ENCODE data around the gene CASZ1. TPM values are rescaled to one million over a fixed set of nuclear protein-coding genes. Genes with fewer than 3 reads are reported as not detected.
A peak's percentile ranks its signal among the peaks of the same experiment; 100 is the strongest.

CASZ1 gene
- polyA plus RNA-seq, 4 donors: 13.5 to 23.0 (median 14.5) TPM

GRCh38 chr1:10767282-10767681 lies 29.2 kb downstream of the CASZ1 start:
- FAIRE-seq (no peak), DNase-seq (no peak)
- Histone ChIP-seq H3K4me1 (ENCODE audit: control insufficient read depth in 3 of 3, insufficient read depth in 2 of 3, low read depth in 1 of 3, low read length in 2 of 3) (peaks cover 4 to 18% (median 10%) of the 10 kb centered on the region in 3 donors), H3K27me3 (ENCODE audit: control insufficient read depth in 3 of 3, insufficient read depth in 3 of 3, low read length in 3 of 3) (no peaks in the 10 kb centered on the region), H3K9me3 (ENCODE audit: control insufficient read depth in 2 of 2, insufficient read depth in 1 of 2, low read depth in 1 of 2, low read length in 1 of 2) (no peaks in the 10 kb centered on the region), H3K4me3 (ENCODE audit: low read depth in 1 of 3, low read length in 3 of 3) (no peak overlapping the region), H3K36me3 (ENCODE audit: control insufficient read depth in 3 of 3, insufficient read depth in 2 of 3, low read depth in 1 of 3, low read length in 3 of 3) (peaks cover 0 to 17% (median 0%) of the 10 kb centered on the region in 3 donors), H3K27ac (ENCODE audit: low read depth in 1 of 3, low read length in 2 of 3) (peak overlapping the region in 1 of 3 donors; percentile 41)
- 63 to 81% (median 70%) methylated on average over 8 to 9 of the region's 9 CpGs for whole genome bisulfite sequencing, 3 donors

- Histone ChIP-seq H3K4me3 (ENCODE audit: low read depth in 1 of 3, low read length in 3 of 3) (no peak overlapping the region), H3K36me3 (ENCODE audit: control insufficient read depth in 3 of 3, insufficient read depth in 2 of 3, low read depth in 1 of 3, low read length in 3 of 3) (peaks cover 0 to 27% (median 0%) of the 10 kb centered on the region in 3 donors), H3K27ac (ENCODE audit: low read depth in 1 of 3, low read length in 2 of 3) (peak overlapping the region in 2 of 3 donors; percentile 6 to 63), H3K9me3 (ENCODE audit: control insufficient read depth in 2 of 2, insufficient read depth in 1 of 2, low read depth in 1 of 2, low read length in 1 of 2) (no peaks in the 10 kb centered on the region), H3K27me3 (ENCODE audit: control insufficient read depth in 3 of 3, insufficient read depth in 3 of 3, low read length in 3 of 3) (no peaks in the 10 kb centered on the region), H3K4me1 (ENCODE audit: control insufficient read depth in 3 of 3, insufficient read depth in 2 of 3, low read depth in 1 of 3, low read length in 2 of 3) (peaks cover 6 to 23% (median 23%) of the 10 kb centered on the region in 3 donors)
- no peak for FAIRE-seq
- DNase-seq: peak in 1 of 2 donors; percentile 83
- 14 to 49% (median 31%) methylated on average over 17 of the region's 17 CpGs for WGBS, 3 donors
Measured at GRCh38 chr1:10765734-10766478, 30.5 kb downstream of the CASZ1 start.

- H3K27ac ChIP-seq (ENCODE audit: low read depth in 1 of 3, low read length in 2 of 3): peak overlapping the region in 2 of 3 donors; percentile 6 to 63
- DNase-seq (no peak), FAIRE-seq (no peak)
- no peaks in the 10 kb centered on the region for H3K9me3 ChIP-seq (ENCODE audit: control insufficient read depth in 2 of 2, insufficient read depth in 1 of 2, low read depth in 1 of 2, low read length in 1 of 2)
- WGBS, 3 donors: 32 to 70% (median 51%) methylated on average over 15 of the region's 15 CpGs
- peaks cover 9 to 29% (median 23%) of the 10 kb centered on the region in 3 donors for H3K4me1 ChIP-seq (ENCODE audit: control insufficient read depth in 3 of 3, insufficient read depth in 2 of 3, low read depth in 1 of 3, low read length in 2 of 3)
- no peak overlapping the region for H3K4me3 ChIP-seq (ENCODE audit: low read depth in 1 of 3, low read length in 3 of 3)
- H3K36me3 ChIP-seq (ENCODE audit: control insufficient read depth in 3 of 3, insufficient read depth in 2 of 3, low read depth in 1 of 3, low read length in 3 of 3): peaks cover 0 to 33% (median 0%) of the 10 kb centered on the region in 3 donors
- no peaks in the 10 kb centered on the region for H3K27me3 ChIP-seq (ENCODE audit: control insufficient read depth in 3 of 3, insufficient read depth in 3 of 3, low read length in 3 of 3)
Measured at GRCh38 chr1:10765304-10765703, 31.1 kb downstream of the CASZ1 start.

GRCh38 chr1:10764296-10764798 lies 32.1 kb downstream of the CASZ1 start:
- H3K36me3 ChIP-seq (ENCODE audit: control insufficient read depth in 3 of 3, insufficient read depth in 2 of 3, low read depth in 1 of 3, low read length in 3 of 3): peaks cover 0 to 38% (median 0%) of the 10 kb centered on the region in 3 donors
- no peaks in the 10 kb centered on the region for H3K9me3 ChIP-seq (ENCODE audit: control insufficient read depth in 2 of 2, insufficient read depth in 1 of 2, low read depth in 1 of 2, low read length in 1 of 2)
- no peaks in the 10 kb centered on the region for H3K27me3 ChIP-seq (ENCODE audit: control insufficient read depth in 3 of 3, insufficient read depth in 3 of 3, low read length in 3 of 3)
- 22 to 66% (median 48%) methylated on average over 6 of the region's 6 CpGs for WGBS, 3 donors
- peak in 1 of 2 donors; percentile 88 for DNase-seq
- peaks cover 9 to 39% (median 26%) of the 10 kb centered on the region in 3 donors for H3K4me1 ChIP-seq (ENCODE audit: control insufficient read depth in 3 of 3, insufficient read depth in 2 of 3, low read depth in 1 of 3, low read length in 2 of 3)
- FAIRE-seq: no peak
- no peak overlapping the region for H3K4me3 ChIP-seq (ENCODE audit: low read depth in 1 of 3, low read length in 3 of 3)
- peak overlapping the region in 1 of 3 donors; percentile 33 for H3K27ac ChIP-seq (ENCODE audit: low read depth in 1 of 3, low read length in 2 of 3)

GRCh38 chr1:10762875-10763274 lies 33.6 kb downstream of the CASZ1 start:
- FAIRE-seq (no peak), DNase-seq (no peak)
- peak overlapping the region in 2 of 3 donors; percentile 21 to 94 for H3K27ac ChIP-seq (ENCODE audit: low read depth in 1 of 3, low read length in 2 of 3)

GRCh38 chr1:10762153-10762523 lies 34.3 kb downstream of the CASZ1 start:
- no peak for FAIRE-seq
- H3K27ac ChIP-seq (ENCODE audit: low read depth in 1 of 3, low read length in 2 of 3): peak overlapping the region in 2 of 3 donors; percentile 73 to 94

More at GRCh38 chr1:10762875-10763274, 33.6 kb downstream of the CASZ1 start:
- no peak overlapping the region for H3K4me3 ChIP-seq (ENCODE audit: low read depth in 1 of 3, low read length in 3 of 3)
- 67 to 80% (median 73%) methylated on average over 12 of the region's 12 CpGs for WGBS, 3 donors
- H3K27me3 ChIP-seq (ENCODE audit: control insufficient read depth in 3 of 3, insufficient read depth in 3 of 3, low read length in 3 of 3): no peaks in the 10 kb centered on the region
- peaks cover 0 to 44% (median 0%) of the 10 kb centered on the region in 3 donors for H3K36me3 ChIP-seq (ENCODE audit: control insufficient read depth in 3 of 3, insufficient read depth in 2 of 3, low read depth in 1 of 3, low read length in 3 of 3)
- no peaks in the 10 kb centered on the region for H3K9me3 ChIP-seq (ENCODE audit: control insufficient read depth in 2 of 2, insufficient read depth in 1 of 2, low read depth in 1 of 2, low read length in 1 of 2)
- H3K4me1 ChIP-seq (ENCODE audit: control insufficient read depth in 3 of 3, insufficient read depth in 2 of 3, low read depth in 1 of 3, low read length in 2 of 3): peaks cover 9 to 48% (median 27%) of the 10 kb centered on the region in 3 donors

GRCh38 chr1:10761503-10762152 lies 34.8 kb downstream of the CASZ1 start:
- FAIRE-seq (no peak), DNase-seq (peak; percentile 64 to 68)
- peaks cover 7 to 51% (median 26%) of the 10 kb centered on the region in 3 donors for H3K4me1 ChIP-seq (ENCODE audit: control insufficient read depth in 3 of 3, insufficient read depth in 2 of 3, low read depth in 1 of 3, low read length in 2 of 3)
- 14 to 44% (median 29%) methylated on average over 21 to 23 of the region's 23 CpGs for WGBS, 3 donors
- H3K27ac ChIP-seq (ENCODE audit: low read depth in 1 of 3, low read length in 2 of 3): peak overlapping the region; percentile 76 to 94 (median 94)
- H3K27me3 ChIP-seq (ENCODE audit: control insufficient read depth in 3 of 3, insufficient read depth in 3 of 3, low read length in 3 of 3): no peaks in the 10 kb centered on the region
- peaks cover 0 to 51% (median 0%) of the 10 kb centered on the region in 3 donors for H3K36me3 ChIP-seq (ENCODE audit: control insufficient read depth in 3 of 3, insufficient read depth in 2 of 3, low read depth in 1 of 3, low read length in 3 of 3)
- H3K9me3 ChIP-seq (ENCODE audit: control insufficient read depth in 2 of 2, insufficient read depth in 1 of 2, low read depth in 1 of 2, low read length in 1 of 2): no peaks in the 10 kb centered on the region
- no peak overlapping the region for H3K4me3 ChIP-seq (ENCODE audit: low read depth in 1 of 3, low read length in 3 of 3)

More at GRCh38 chr1:10762153-10762523, 34.3 kb downstream of the CASZ1 start:
- DNase-seq: no peak
- peaks cover 9 to 48% (median 26%) of the 10 kb centered on the region in 3 donors for H3K4me1 ChIP-seq (ENCODE audit: control insufficient read depth in 3 of 3, insufficient read depth in 2 of 3, low read depth in 1 of 3, low read length in 2 of 3)
- no peaks in the 10 kb centered on the region for H3K27me3 ChIP-seq (ENCODE audit: control insufficient read depth in 3 of 3, insufficient read depth in 3 of 3, low read length in 3 of 3)
- H3K9me3 ChIP-seq (ENCODE audit: control insufficient read depth in 2 of 2, insufficient read depth in 1 of 2, low read depth in 1 of 2, low read length in 1 of 2): no peaks in the 10 kb centered on the region
- peaks cover 0 to 46% (median 0%) of the 10 kb centered on the region in 3 donors for H3K36me3 ChIP-seq (ENCODE audit: control insufficient read depth in 3 of 3, insufficient read depth in 2 of 3, low read depth in 1 of 3, low read length in 3 of 3)
- WGBS, 3 donors: 26 to 40% (median 39%) methylated on average over 6 of the region's 6 CpGs
- no peak overlapping the region for H3K4me3 ChIP-seq (ENCODE audit: low read depth in 1 of 3, low read length in 3 of 3)
